Fibroblast of peridontal ligament (primary cell): ENCODE results near the gene H3-3A.
"Not testable (repeated sequence)": the region's sequence is repeated elsewhere in the genome, so short reads cannot be mapped to it uniquely, and the experiment has no call there.

Experiments
- DNase-seq: peaks from one replicate; pipeline ENCODE4 v3.0.0-alpha.2; 2010; ENCODE audit errors: extremely low read depth

Gene H3-3A

GRCh38 chr1:226085675-226086285 lies 23.3 kb downstream of the H3-3A start:
- DNase-seq = no peak

GRCh38 chr1:226086776-226087175 lies 24.3 kb downstream of the H3-3A start:
- DNase-seq = no peak

GRCh38 chr1:226091461-226091860 lies 28.9 kb downstream of the H3-3A start:
- DNase-seq = no peak

GRCh38 chr1:226092048-226092820 lies 29.7 kb downstream of the H3-3A start:
- not testable (repeated sequence) for DNase-seq

- no peak for DNase-seq
Observed at GRCh38 chr1:226092965-226093364, 30.4 kb downstream of the H3-3A start.

GRCh38 chr1:226093621-226094020 lies 31.1 kb downstream of the H3-3A start:
- DNase-seq = no peak

GRCh38 chr1:226094451-226094850 lies 31.9 kb downstream of the H3-3A start:
- DNase-seq = no peak

GRCh38 chr1:226095286-226095685 lies 32.8 kb downstream of the H3-3A start:
- no peak for DNase-seq

- peak; percentile 71 for DNase-seq
Observed at GRCh38 chr1:226097866-226098625, 35.5 kb downstream of the H3-3A start.

GRCh38 chr1:226098870-226099835 lies 36.6 kb downstream of the H3-3A start:
- DNase-seq = no peak

GRCh38 chr1:226100436-226101391 lies 38.2 kb downstream of the H3-3A start:
- DNase-seq = peak; percentile 56

- no peak for DNase-seq
Observed at GRCh38 chr1:226104671-226105121, 42.2 kb downstream of the H3-3A start.

- no peak for DNase-seq
Observed at GRCh38 chr1:226107471-226108460, 45.2 kb downstream of the H3-3A start.

- DNase-seq = peak; percentile 36
Observed at GRCh38 chr1:226108935-226109828, 46.7 kb downstream of the H3-3A start.

- DNase-seq = peak; percentile 59
Observed at GRCh38 chr1:226109829-226110248, 47.3 kb downstream of the H3-3A start.

- DNase-seq = peak; percentile 53
Observed at GRCh38 chr1:226110249-226111097, 48.0 kb downstream of the H3-3A start.
